Activated T-helper 17 cell treated with anti-CD3 and anti-CD28 coated beads, Interleukin-2, amount 50 U/mL, for 72 hours (primary cell): ENCODE data around the gene GSKIP. TPM values are rescaled to one million over a fixed set of nuclear protein-coding genes. Genes with fewer than 3 reads are reported as not detected.

Source experiments
- ATAC-seq: fragments of 150-1000 bp; cut with Tn5 transposase; replicated peaks from 2 replicates; pipeline ENCODE4 v1.10.0; 2021; ENCODE audit warnings: mild to moderate bottlenecking, moderate library complexity
- H3K27ac Mint-ChIP-seq: one replicate; pipeline ENCODE4 v1.8.0; 2022; ENCODE audit warnings: mixed read lengths
- H3K27me3 Mint-ChIP-seq: one replicate; pipeline ENCODE4 v1.8.0; 2022; ENCODE audit warnings: mixed read lengths
- H3K36me3 Mint-ChIP-seq: one replicate; pipeline ENCODE4 v1.8.0; 2022; ENCODE audit warnings: low read depth, mild to moderate bottlenecking, mixed read lengths
- H3K4me1 Mint-ChIP-seq: one replicate; pipeline ENCODE4 v1.8.0; 2022; ENCODE audit warnings: mixed read lengths
- H3K4me3 Mint-ChIP-seq: one replicate; pipeline ENCODE4 v1.8.0; 2022; ENCODE audit warnings: mild to moderate bottlenecking, mixed read lengths
- H3K9me3 Mint-ChIP-seq: one replicate; pipeline ENCODE4 v1.8.0; 2022; ENCODE audit warnings: mixed read lengths
- total RNA-seq, 2 donors: library from RNA; stranded (reverse); gene quantifications; one replicate each; pipeline ENCODE4 v1.2.3, GENCODE V29; 2022

Gene GSKIP
- total RNA-seq, 2 donors from 2014 or later = 8.8 to 19.8 TPM

- Mint-ChIP-seq H3K4me1 (no peaks in the 10 kb centered on the region), H3K4me3 (no peak overlapping the region), H3K27me3 (no peaks in the 10 kb centered on the region), H3K9me3 (no peaks in the 10 kb centered on the region), H3K36me3 (no peaks in the 10 kb centered on the region), H3K27ac (no peak overlapping the region)
- no peak for ATAC-seq
Measured at GRCh38 chr14:96417254-96417653, 53.9 kb downstream of the GSKIP start.

- Mint-ChIP-seq H3K4me3 (no peak overlapping the region), H3K36me3 (no peaks in the 10 kb centered on the region), H3K4me1 (no peaks in the 10 kb centered on the region), H3K27me3 (no peaks in the 10 kb centered on the region), H3K9me3 (no peaks in the 10 kb centered on the region), H3K27ac (no peak overlapping the region)
- no peak for ATAC-seq
Measured at GRCh38 chr14:96418075-96418474, 54.7 kb downstream of the GSKIP start.

GRCh38 chr14:96421236-96421635, 57.9 kb downstream of the GSKIP start:
- Mint-ChIP-seq H3K4me3 (no peak overlapping the region), H3K4me1 (no peaks in the 10 kb centered on the region), H3K36me3 (no peaks in the 10 kb centered on the region), H3K27ac (no peak overlapping the region), H3K9me3 (no peaks in the 10 kb centered on the region), H3K27me3 (peaks cover 2% of the 10 kb centered on the region)
- no peak for ATAC-seq

- H3K9me3 Mint-ChIP-seq = no peaks in the 10 kb centered on the region
- H3K27ac Mint-ChIP-seq = no peak overlapping the region
- no peaks in the 10 kb centered on the region for H3K36me3 Mint-ChIP-seq
- peak overlapping the region; percentile 76 for H3K4me3 Mint-ChIP-seq
- no peaks in the 10 kb centered on the region for H3K4me1 Mint-ChIP-seq
- peaks cover 2% of the 10 kb centered on the region for H3K27me3 Mint-ChIP-seq
- ATAC-seq = no peak
Measured at GRCh38 chr14:96422992-96423391, 59.7 kb downstream of the GSKIP start.

GRCh38 chr14:96423446-96424108, 60.3 kb downstream of the GSKIP start:
- Mint-ChIP-seq H3K4me1 (no peaks in the 10 kb centered on the region), H3K9me3 (no peaks in the 10 kb centered on the region), H3K27me3 (peaks cover 2% of the 10 kb centered on the region), H3K4me3 (peak overlapping the region; percentile 76), H3K27ac (no peak overlapping the region), H3K36me3 (no peaks in the 10 kb centered on the region)
- ATAC-seq = no peak

GRCh38 chr14:96424109-96424989, 61.0 kb downstream of the GSKIP start:
- H3K9me3 Mint-ChIP-seq = no peaks in the 10 kb centered on the region
- H3K4me3 Mint-ChIP-seq = peak overlapping the region; percentile 76
- peaks cover 2% of the 10 kb centered on the region for H3K27me3 Mint-ChIP-seq
- peak; percentile 82 for ATAC-seq
- no peaks in the 10 kb centered on the region for H3K4me1 Mint-ChIP-seq
- no peak overlapping the region for H3K27ac Mint-ChIP-seq
- no peaks in the 10 kb centered on the region for H3K36me3 Mint-ChIP-seq

GRCh38 chr14:96434040-96434439, 70.7 kb downstream of the GSKIP start:
- no peak for ATAC-seq
- peaks cover 19% of the 10 kb centered on the region for H3K27me3 Mint-ChIP-seq
- H3K4me3 Mint-ChIP-seq = no peak overlapping the region
- no peaks in the 10 kb centered on the region for H3K36me3 Mint-ChIP-seq
- H3K9me3 Mint-ChIP-seq = no peaks in the 10 kb centered on the region
- no peaks in the 10 kb centered on the region for H3K4me1 Mint-ChIP-seq
- H3K27ac Mint-ChIP-seq = no peak overlapping the region

Other genes with a start within 250 kb of the GSKIP start
- not detected for gene BDKRB2, start 158.7 kb upstream of the GSKIP start, total RNA-seq
- not detected for gene BDKRB1, start 107.3 kb upstream of the GSKIP start, total RNA-seq
- 10 to 100 TPM; 18.3 to 20.5 TPM for gene ATG2B, start 185 bp upstream of the GSKIP start, total RNA-seq
- under 1 TPM; 0.35 to 0.95 TPM for gene AK7, start 28.6 kb downstream of the GSKIP start, total RNA-seq
- gene PAPOLA, start 138.9 kb downstream of the GSKIP start, total RNA-seq = 100 to 1,000 TPM; 163 to 255 TPM